GM21360 (cell line): ENCODE measurements around the gene TM7SF3.
A peak's percentile ranks its signal among the peaks of the same experiment; 100 is the strongest.
"Not testable (repeated sequence)": the region's sequence is repeated elsewhere in the genome, so short reads cannot be mapped to it uniquely, and the experiment has no call there.

Experiments used
- ATAC-seq: cut with Tn5 transposase; IDR thresholded peaks from one replicate; pipeline ENCODE4 v1.9.1; 2021; ENCODE audit warnings: mild to moderate bottlenecking, moderate library complexity; ENCODE audit not compliant: unreplicated experiment

Gene TM7SF3, protein sequence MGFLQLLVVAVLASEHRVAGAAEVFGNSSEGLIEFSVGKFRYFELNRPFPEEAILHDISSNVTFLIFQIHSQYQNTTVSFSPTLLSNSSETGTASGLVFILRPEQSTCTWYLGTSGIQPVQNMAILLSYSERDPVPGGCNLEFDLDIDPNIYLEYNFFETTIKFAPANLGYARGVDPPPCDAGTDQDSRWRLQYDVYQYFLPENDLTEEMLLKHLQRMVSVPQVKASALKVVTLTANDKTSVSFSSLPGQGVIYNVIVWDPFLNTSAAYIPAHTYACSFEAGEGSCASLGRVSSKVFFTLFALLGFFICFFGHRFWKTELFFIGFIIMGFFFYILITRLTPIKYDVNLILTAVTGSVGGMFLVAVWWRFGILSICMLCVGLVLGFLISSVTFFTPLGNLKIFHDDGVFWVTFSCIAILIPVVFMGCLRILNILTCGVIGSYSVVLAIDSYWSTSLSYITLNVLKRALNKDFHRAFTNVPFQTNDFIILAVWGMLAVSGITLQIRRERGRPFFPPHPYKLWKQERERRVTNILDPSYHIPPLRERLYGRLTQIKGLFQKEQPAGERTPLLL

DNA sequence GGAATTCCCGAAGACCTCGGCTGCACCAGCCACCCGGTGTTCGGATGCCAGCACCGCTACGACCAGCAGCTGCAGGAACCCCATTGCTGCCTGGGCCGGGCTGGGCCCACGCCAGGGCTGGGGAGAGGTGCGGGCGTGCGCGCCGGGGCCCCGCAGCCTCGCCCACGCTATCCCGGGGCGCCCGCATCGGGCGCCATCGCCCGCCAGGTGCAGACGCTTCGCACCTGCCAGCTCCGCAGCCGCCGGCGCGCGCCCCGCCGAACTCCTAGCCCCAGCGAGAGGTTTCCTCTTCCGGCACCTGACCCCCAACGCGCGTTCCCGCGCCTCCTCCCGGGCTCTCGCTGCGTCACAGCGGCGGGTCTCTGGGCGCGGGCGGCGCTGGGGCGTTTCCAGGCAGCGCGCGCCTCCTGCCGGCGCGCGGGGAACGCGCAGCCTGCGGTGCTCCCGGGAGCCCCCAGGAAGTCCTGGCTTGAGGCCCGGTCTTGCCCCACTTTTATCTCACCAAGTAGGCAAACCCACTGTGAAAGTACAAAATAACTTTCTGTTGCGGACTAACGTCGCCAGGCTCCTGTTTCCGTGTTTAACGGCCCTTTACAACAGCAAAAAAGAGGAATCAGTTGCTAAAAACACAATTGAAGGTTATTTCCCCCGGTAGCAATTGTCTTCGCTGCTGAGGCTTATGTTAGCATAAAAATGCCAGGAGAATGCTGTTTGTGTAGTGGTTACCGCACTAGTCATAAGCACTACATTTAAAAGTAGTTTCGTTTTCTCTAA, at the start of gene TM7SF3:
Gene TM7SF3, minus strand, starts transcription at position 300 of the 774 bp plus-strand sequence. Its CDS starts 216 bp downstream, at position 84.
- peak; percentile 76 for ATAC-seq

DNA sequence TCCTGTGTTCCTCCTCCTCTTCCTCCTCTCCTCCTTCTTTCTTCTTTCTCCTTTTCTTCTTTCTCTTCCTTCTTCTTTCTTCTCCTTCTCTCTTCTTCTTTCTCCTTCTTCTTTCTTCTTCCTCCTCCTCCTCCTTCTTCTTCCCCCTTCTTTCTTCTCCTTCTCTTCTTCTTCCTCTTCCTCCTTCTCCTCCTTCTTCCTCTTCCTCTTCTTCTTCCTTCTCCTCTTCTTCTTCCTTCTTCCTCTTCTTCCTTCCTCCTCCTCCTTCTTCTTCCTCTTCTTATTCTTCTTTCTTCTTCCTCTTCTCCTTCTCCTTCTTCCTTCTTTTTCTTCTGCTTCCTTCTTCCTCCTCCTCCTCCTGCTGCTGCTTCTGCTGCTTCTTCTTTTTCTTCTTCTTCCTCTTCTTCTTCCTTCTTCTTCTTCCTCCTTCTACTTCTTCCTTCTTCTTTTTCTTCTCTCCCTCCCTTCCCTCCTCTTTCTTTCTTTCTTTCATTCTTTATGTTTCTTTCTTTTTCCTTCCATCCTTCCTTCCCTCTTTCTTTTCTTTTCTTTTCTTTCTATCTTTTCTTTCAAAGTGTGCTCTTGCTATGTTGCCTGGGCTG, 49.2 kb upstream of the TM7SF3 start:
- no peak for ATAC-seq

DNA sequence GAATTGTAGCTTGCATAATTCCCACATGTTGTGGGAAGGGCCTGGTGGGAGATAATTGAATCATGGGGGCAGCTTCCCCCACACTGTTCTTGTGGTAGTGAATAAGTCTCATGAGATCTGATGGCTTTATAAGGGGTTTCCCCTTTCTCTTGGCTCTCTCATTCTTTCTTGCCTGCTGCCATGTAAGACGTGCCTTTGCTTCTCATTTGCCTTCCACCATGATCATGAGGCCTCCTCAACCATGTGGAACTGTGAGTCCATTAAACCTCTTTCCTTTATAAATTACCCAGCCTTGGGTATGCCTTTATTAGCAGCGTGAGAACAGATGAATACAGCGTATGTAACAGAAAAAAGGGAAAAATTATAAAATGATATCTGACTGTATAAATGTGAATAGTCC, 47.1 kb upstream of the TM7SF3 start:
- no peak for ATAC-seq

DNA sequence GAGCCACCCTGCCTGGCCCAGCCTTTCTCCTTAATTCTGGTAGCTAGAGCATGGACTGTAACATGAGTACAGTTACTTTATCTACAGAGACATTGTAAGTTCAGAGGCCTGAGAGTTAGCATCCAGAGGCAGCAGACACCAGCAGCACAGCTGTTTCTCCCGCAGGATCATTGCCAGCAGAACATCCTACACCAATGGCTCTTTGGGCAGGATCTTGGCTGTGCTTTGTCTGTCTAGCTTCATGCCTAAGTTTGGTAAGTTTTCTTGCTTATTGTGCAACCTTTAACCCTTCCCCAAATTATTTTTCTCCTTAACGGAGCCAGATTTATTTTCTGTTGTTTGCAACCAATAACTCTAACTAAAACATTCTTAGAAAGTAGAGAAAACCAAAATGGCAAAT, 46.6 kb upstream of the TM7SF3 start:
- ATAC-seq: no peak

DNA sequence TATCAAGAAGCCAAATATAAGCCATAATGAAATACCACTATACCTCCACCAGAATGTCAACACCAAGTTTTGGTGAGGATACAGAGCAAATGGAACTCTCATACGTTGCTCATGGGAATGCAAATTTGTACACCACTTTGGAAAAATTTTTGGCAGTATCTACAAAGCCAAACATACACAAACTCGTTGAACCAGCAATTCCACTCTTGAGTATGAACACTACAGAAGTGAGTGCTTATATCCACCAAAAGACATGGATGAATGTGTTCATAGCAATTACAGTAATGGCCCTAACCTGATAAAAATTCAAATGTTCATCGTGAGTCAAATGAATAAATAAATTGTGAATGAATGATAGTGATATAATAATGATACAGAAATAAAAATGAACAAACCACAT, 43.4 kb upstream of the TM7SF3 start:
- ATAC-seq: no peak

DNA sequence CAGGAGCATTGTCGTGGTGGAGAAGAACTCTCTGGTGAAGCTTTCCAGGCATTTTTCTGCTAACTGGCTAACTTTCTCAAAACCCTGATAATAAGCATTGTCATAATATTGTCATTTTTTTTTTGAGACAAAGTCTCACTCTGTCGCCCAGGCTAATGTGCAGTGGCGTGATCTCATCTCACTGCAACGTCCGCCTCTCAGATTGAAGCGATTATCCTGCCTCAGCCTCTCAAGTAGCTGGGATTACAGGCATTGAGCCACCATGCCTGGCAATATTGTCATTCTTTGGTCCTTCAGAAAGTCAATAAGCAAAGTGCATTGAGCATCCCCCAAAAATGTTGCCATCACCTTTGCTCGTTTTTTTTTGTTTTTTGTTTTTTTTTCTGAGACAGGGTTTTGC, 41.8 kb upstream of the TM7SF3 start:
- no peak for ATAC-seq

DNA sequence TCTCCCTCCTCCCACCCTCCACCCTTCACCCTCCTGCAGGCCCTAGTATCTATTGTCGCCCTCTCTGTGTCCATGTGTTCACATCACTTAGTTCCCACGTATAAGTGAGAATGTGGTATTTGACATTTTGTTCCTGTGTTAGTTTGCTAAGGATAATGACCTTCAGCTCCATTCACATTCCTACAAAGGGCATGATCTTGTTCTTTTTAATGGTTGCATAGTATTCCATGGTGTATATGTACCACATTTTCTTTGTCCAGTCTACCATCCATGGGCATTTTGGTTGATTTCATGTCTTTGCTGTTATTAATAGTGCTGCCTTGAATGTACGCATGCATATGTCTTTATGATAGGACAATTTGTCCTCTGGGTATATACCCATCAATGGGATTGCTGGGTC, 38.6 kb upstream of the TM7SF3 start:
- ATAC-seq: no peak

DNA sequence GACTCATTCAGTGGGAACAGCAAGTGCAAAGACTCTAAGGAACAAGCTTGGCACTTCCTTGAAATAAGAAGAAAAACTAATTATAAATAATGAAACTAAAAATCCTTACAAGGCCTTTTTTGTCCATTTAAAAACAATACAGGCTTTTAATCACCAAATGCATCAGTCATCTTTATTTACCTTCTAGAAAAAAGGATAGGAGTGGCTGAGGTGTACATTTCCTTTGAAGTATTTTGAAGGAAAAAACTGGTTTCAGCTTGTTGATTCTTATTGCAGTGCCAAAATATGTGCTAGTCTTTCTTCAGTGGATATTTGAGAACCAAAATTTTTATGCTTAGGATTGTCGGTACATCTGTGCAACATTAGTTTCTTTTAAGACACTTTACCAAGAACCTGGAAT, 38.0 kb upstream of the TM7SF3 start:
- ATAC-seq: no peak

DNA sequence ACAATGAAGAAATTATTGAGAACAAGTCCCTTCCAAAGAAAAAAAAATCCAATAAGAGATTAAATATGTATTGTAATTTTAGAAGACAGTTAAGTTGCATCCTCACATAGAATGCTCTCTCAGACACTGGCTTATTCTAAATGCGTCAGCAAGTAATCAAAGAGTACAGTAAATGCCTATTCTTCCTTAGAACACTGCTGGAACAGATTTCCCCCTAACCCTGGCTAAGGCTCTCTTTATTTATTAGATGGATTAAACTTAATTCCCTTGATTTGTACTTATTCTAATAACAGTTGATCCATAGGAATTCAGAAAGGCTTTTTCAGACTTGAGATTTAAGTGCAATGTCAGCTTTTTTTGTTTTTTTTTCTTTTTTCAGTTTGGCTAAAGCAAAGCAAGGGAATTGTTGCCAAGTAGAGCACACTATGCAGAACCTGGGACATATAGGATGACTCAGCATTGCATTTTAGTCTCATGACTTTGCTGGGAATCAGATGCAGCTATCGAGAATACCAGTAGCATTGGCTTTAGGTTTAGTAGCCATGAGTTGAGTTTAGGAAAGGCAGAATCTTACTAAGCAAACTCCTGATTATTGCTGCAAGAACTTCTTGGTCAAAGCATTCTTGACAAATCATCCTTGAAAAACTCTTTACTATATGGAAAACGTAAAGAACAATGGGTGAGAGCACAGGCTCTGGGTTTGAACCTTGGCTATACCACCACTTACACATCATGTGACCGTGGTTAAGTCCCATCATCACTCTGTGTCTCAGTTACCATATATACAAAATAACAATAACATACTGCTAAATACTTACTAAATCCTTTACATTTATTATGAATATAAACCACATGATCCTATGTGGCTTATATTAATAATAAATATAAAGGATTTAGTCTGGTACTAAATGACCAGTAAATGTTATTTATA, 34.9 kb upstream of the TM7SF3 start:
- ATAC-seq: no peak

DNA sequence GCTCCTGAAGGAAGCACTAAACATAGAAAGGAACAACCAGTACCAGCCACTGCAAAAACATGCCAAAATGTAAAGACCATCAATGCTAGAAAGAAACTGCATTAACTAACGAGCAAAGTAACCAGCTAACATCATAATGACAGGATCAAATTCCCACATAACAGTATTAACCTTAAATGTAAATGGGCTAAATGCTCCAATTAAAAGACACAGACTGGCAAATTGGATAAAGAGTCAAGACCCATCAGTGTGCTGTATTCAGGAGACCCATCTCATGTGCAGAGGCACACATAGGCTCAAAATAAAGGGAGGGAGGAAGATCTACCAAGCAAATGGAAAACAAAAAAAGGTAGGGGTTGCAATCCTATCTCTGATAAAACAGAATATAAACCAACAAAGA, 27.8 kb upstream of the TM7SF3 start:
- not testable (repeated sequence) for ATAC-seq

DNA sequence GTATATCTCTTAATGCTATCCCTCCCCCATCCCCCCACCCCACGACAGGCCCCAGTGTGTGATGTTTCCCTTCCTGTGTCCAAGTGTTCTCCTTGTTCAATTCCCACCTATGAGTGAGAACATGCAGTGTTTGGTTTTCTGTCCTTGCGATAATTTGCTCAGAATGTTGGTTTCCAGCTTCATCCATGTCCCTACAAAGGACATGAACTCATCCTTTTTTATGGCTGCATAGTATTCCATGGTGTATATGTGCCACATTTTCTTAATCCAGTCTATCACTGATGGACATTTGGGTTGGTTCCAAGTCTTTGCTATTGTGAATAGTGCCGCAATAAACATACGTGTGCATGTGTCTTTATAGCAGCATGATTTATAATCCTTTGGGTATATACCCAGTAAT, 26.5 kb upstream of the TM7SF3 start:
- ATAC-seq: not testable (repeated sequence)

DNA sequence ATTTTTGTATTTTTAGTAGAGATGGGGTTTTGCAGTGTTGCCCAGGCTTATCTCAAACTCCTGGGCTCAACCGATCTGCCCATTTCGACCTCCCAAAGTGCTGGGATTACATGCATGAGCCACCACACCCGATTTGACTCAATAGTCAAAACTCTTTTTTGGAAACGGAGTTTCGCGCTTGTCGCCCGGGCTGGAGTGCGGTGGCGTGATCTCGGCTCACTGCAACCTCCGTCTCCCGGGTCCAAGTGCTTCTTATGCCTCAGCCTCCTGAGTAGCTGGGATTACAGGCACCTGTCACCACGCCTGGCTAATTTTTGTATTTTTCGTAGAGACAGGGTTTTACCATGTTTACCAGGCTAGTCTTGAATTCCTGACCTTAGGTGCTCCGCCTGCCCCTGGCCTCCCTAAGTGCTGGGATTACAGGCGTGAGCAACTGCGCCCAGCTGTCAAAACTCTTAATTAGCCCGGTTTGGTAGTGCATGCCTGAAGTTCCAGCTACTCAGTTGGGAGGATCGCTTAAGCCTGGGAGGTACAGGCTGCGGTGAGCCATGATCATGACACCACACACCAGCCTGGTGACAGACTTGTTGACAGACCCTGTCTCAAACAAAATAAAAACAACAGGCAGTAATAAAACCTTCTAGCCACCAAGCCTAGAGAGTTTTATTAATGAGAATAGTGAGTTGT, 20.6 kb upstream of the TM7SF3 start:
- ATAC-seq: no peak

DNA sequence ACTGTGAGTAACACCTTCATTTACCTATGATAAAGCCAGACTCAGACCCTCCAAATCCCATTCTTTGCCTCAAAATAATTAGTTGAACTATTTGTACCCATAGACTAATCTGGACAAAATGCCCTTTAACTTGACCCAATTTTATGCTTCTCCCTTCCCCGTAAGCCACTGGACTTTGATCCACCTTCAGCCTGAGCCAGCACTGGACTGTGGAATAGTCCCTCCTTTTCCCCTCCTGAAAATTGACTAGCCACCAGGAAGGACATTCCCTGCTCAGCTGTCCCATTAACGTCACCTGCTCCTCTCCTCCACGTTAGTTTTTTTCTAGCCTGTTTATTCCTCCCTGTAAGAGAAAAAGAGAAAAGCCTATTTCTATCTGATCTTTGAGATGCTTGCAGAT, 18.5 kb upstream of the TM7SF3 start:
- no peak for ATAC-seq

DNA sequence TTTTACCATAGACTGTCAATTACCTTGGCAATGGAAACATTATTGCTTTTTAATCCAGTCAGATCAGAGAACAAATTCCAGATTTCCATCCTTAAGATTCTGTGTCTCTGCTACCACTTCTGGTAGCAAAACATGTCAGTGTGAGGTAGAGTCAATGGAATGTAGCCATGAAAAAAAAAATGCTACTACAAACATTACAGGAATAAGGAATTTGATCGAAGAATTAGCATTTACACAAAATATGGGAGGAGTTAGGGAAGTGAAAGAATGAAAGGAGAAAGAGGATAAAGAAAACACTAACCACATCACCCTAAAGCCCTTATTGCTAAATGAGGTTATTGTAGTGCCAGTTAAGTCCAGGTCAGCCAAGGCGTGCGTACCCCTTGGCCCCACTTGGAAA, 17.3 kb upstream of the TM7SF3 start:
- ATAC-seq: no peak

DNA sequence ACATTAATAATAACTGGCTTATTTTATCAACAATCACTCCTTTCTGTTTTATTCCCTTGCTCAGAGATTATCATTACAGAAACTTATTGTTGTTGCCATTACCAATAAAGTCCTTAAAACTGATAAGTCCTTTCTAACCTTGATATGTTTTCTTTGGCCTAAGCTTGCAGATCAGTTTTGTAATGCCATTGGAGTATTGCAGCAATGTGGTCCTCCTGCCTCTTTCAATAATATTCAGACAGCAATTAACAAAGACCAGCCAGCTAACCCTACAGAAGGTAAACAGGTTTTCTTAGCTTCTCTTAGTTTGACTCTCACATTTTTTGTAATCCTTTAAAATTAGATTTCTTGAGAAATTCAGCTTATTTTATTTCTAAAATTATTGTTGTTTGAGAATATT, 12.1 kb upstream of the TM7SF3 start:
- no peak for ATAC-seq

DNA sequence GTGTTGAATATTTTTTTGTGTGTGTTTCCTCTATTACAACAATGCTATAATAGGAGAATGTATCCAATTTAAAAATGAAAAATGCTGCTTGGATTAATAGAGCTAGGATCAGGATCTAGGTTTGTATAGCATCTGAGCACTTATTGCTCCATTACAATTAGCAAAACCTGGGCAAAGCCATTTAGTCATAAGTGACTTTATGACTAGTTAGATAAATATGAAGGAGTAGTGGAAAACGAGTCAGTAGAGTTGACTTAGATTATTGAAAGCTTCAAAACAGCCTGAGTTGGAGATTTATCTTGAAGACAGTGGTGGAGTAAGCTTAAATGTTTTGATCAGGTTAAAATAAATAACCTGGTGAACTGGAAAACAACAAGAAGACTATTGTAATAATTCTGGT, 10.9 kb upstream of the TM7SF3 start:
- ATAC-seq: no peak

DNA sequence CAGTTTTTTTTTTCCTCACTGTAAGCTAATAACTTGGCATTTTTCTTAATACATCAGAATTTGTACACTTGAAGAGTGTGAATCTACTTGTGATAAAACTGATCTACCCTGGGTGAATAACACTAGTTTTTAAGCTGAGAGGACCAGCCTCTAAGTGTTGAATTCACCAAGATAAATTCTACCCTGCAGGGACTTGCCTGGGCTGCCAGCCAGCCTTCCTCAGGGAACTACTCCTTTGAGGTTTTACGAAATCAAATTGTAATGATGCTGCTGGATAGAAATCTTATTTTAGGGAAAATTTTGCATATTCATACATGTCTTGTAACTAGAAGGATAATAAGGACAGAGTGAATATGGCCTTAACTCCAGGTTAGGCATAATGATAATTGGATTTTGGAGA, 10.1 kb upstream of the TM7SF3 start:
- ATAC-seq: no peak

DNA sequence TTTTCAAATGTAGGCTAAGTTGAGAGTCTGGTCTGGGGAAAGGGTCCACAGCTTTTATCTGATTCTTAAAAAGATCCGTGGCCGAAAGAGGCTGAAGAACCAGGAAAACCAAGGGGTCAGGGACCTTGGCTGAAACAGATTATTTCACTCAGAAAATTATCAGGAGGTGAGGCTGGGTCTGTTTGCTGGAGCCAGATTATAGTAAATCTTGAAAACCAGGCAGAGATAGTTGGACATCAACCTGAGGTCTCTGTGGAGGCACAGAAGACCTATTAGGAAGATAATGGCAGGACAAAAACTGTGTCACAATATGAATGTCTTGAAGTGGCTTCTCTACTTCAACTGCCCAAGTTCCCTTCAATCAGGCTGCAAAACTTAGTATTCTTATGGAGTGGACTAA, 6.6 kb upstream of the TM7SF3 start:
- ATAC-seq: no peak

DNA sequence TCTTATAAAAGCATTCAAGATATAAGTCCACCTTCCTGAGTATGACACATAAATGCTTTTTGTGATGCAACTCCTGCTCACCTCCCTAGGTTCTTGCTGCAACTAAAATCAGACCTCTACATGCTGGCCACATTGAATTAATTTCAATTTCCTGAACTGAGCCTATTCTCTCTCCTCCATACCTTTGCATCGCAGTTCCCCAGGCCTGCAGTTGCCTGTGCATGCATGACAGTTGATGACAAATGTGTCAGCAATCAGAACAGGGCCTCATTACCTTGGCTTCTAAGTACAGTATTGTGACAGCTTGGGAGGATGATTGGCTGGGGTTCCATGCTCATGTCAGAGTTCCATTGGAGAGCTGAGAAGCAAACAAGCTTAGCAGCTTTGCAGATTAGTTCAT, 3.9 kb upstream of the TM7SF3 start:
- no peak for ATAC-seq
